Retina (tissue), 1 donor: ENCODE data around the gene RACK1.
"Not testable (repeated sequence)": the region's sequence is repeated elsewhere in the genome, so short reads cannot be mapped to it uniquely, and the experiment has no call there.

ENCODE experiments used
- DNase-seq: peaks from one replicate; pipeline ENCODE4 v3.0.0-alpha.2; 2016

The RACK1 gene

DNA sequence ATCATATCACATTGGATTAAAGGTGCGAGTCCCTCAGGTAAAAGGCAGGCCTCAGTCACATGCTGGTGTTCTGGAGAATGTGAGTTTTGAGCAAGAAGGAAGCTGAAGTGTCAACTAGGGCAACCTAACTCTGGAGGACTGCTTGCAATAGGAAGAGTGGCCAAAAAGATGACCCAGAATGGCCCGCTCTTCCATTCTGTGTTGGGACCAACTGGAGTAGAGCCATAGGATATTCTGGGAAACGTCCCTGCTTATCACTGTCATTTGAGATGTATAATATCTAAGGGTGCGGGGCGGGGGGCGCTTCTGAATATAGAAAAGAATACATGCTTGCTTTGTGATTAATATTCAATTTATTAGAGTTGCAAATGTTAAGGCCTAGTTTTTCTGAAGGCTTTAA lies 31.6 kb downstream of the RACK1 start:
- no peak for DNase-seq

DNA sequence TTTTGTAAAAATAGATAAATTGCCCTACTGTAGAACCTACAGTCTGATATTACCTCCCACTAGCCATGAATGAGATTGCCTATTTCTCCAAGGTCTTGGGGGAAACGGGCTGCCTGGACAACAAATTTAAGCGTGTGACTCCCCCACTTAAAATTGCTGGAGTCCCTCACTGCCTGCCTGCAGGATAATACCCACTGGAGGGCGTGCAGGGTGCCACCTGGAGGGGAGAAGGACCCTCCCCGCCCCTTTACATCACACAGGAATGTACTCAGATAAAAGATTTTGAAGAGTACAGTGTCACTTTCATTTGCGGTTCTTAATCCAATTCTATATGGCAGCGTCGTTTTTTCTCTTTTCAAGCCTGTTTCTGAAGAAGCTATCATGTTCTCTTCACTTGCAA lies 32.5 kb downstream of the RACK1 start:
- no peak for DNase-seq

DNA sequence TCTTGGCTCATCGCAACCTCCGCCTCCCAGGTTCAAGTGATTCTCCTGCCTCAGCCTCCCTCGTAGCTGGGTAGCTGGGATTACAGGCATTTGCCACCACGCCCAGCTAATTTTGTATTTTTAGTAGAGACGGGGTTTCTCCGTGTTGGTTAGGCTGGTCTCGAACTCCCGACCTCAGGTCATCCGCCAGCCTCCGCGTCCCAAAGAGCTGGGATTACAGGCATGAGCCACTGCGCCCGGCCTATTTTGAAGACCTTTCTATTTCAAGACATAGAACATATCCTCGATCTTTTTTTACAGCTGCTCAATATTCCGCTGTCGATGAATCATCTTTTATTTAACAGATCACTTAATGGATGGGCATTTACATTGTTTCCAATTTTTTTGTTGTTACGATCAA lies 33.0 kb downstream of the RACK1 start:
- not testable (repeated sequence) for DNase-seq

DNA sequence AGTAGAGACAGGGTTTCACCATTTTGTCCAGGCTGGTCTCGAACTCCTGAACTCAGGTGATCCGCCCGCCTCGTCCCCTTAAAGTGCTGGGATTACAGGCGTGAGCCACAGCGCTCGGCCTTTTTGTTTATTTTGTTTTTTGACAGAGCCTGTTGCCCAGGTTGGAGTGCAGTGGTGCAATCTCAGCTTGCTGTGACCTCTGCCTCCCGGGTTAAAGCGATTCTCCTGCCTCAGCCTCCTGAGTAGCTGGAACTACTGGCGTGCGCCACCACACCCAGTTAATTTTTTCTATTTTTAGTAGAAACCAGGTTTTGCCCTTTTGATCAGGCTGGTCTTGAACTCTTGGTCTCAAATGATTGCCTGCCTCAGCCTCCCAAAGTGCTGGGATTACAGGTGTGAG lies 33.6 kb downstream of the RACK1 start:
- DNase-seq = not testable (repeated sequence)

DNA sequence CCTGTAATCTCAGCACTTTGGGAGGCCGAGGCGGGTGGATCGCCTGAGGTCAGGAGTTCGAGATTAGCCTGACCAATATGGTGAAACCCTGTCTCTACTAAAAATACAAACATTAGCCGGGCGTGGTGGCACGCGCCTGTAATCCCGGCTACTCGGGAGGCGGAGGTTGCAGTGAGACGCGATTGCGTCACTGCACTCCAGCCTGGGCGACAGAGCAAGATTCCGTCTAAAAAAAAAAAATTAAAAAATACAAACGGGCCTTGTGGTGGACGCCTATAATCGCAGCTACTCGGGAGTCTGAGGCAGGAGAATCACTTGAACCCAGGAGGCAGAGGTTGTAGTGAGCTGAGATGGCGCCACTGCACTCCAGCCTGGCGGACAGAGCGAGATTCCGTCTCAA lies 34.7 kb downstream of the RACK1 start:
- not testable (repeated sequence) for DNase-seq

DNA sequence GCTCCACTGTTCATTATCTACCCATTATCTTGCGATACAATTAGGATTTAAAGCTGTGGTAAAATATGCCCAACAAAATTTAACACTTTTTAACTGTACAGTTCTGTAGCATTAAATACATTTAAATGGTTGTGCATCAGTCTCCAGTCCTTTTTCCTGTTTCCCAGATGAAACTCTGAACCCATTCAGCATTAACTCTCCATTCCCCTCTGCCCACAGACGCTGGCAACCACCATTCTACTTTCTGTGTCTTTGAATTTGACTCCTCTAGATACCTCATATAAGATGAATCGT lies 35.8 kb downstream of the RACK1 start:
- DNase-seq = no peak

DNA sequence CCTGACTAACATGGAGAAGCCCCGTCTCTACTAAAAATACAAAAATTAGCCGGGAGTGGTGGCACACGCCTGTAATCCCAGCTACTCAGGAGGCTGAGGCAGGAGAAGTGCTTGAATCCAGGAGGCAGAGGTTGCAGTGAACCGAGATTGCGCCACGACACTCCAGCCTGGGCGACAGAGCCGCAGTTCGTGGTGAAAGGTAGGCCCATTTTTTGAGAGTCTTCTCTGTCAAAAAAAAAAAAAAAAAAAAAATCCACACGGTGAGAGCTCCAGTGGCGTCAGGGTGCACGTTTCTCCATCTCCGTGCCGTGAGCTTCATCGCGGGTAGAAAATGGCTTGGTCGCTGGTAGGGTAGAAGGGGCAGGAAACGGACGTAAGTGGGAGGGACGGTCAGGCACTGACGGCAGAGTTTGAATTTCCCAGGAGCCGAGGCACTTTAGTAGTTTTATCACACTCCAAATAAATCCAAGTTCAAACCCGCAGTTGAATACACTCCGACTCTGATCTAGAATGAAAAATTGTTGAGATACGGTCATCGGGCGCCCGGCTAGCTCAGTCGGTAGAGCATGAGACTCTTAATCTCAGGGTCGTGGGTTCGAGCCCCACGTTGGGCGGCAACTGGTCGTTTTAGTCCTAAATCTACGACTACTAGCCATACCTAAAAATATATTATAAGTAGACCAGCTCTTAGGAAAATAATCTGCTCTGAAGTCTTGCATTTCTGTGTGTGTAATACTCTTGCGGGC lies 36.3 kb downstream of the RACK1 start:
- DNase-seq = peak; percentile 79

DNA sequence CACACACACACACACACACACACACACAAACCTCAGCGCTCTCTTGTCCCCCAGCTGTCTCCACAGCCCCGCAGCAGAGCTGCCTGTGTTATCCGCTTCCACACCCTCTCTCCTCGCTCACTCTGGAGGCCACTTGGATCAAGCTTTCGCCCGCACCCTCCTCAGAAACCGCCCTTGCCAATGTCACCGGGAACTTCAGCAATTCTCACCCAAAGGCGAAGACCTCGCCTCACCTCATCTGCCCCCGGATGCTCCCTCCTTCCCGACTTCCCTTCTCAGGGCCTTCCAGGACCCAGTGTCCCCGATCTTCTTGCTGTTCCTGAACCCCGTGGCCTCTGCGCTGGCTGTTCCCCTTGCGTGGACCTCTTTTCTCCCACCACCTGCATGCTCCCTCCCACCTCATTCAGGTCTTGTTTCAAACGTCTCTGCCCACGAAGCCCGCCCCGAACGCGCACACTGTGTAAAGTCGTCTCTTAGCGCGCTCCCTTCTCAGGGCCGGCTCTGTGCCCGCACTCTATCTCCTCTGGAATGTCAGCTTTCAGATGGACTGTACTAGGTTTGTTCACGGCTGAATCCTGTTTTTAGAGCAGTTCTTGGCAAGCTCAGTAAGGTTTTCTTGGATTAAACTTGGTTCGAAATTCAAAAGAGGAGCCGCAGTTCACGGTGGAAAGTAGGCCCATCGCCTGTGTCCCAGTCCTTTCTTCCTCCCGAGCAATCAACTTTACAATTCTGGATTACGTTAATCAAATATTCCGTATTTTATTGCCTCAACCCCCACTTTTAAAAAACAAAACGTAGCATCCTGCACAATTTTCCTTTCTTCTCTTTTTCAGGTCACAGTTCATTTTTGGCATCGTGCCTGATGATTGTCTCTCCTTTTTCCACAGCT lies 37.7 kb downstream of the RACK1 start:
- peak; percentile 72 for DNase-seq

DNA sequence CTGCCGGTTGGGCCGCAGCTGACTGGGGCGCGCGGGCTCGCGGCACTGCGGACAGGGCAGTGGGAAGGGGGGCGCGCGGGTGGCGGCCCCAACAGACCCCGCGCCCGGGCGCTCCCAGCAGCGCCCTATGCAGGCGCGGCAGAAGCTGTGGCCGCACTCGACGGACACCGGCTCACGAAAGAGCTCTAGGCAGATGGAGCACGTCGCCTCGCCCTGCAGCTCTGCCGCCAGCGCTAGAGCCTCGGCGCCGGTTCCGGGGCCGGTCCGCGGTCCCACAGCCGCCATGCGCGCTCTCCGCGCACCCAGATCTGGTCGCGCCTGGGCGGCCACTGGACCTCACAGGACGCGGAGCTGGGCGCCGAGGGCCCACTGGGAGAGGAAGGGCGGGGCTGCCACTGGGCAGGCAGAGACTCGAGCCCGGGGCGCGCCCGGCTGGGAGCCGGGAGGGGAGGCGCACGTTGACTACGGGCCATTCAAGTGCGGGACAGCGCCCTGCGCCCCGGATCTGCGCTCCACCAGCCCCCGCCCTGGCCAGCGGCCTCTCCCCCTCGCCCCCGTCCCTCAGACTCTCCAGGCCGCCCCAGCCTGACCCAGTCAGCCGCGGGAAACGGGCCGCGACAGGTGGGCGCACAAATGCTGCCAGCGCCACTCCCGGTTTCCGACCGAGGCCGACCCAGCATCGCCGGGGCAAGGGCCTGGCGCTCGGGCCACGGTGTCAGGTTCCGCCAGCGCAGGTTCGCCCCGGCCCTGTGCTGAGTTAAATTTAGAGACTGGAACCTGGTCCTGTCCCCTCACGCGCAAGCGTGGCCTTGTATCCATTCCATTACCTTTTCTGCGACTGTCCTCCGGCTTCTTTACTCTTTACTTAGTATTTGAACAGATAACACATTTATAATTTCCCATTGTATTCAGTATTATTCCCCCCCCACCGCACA lies 38.6 kb downstream of the RACK1 start, which contains the start of gene TRIM7:
TSS of gene TRIM7 (minus strand) at position 371 of the 935 bp plus-strand sequence. CDS start at position 285, 86 bp downstream.
- DNase-seq = peak; percentile 66

DNA sequence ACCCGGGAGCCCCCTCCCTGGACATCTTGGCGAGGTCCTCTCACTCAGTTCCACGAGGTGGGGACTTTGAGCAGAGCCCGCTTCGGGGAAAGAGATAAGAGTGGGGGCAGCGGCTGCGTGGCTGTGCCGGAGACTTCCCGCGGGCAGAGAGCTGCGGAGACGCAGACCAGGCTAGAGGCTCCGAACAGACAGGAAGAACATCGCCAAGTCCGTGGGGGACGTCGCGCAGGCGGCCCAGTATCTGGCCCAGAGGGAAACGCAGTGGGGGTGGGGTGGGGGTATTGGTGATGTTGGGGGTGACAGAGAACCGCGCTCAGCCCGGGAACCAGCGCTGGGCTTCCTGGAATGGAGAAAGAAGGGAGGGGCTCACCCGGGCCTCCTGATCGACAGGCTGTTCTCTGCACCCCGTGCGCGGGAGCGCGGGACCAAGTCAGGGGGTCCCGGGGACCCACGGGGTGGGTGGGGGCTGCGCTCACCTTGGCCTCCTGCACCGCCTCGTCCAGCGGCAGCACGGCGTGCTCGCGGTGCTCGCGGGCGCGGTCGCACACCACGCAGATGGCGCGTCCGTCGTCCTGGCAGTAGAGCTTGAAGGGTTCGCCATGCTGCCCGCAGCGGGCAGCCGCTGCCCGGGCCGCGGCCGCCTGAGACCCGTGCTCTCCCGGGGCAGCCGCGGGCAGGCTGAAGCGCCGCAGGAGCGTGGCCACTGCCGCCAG lies 39.4 kb downstream of the RACK1 start:
- peak; percentile 53 for DNase-seq

DNA sequence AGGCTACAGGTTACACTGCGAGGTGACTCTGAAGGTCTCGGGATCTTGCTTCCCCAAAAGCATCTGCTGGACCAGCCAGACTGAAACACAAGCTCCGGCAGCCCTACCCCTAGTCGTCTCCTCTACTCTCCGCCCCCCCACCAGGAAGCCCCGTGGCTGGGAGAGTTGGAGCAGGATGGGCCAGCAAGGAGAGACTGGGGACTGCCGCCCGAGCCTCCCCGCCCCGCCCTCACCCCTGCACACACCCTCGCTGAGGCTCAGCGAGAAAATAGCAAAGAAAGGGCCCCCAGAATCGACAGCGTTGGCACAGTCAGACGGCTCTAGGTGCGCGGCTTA lies 40.0 kb downstream of the RACK1 start:
- no peak for DNase-seq

DNA sequence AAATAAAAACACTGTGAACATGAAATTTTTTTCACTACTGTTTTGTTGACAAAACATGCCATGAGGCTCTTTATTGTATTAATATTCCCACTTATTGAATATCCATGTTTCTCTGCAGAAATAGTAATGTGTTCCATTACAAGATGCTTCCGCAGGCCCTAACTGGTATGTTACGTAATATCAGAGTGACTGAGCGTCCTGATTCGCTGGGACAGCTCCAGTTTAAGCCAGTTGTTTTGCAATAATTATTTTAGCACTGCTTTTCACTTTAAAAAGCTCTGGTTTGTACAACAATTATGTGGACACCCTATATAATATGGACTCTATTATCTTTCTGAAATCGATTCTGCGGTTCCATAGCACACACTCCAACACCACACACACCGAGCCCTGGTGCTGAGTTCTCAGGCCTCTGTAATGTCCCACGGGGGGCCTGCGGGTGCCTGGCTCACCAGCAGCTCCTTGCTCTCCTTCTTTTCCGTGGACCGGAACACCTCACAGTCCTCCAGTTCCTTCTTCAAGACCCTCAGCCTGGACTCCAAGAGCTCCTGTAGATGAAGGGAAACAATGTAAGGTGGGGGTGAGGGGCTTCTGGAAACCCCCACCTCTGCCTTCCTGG lies 40.5 kb downstream of the RACK1 start:
- no peak for DNase-seq

DNA sequence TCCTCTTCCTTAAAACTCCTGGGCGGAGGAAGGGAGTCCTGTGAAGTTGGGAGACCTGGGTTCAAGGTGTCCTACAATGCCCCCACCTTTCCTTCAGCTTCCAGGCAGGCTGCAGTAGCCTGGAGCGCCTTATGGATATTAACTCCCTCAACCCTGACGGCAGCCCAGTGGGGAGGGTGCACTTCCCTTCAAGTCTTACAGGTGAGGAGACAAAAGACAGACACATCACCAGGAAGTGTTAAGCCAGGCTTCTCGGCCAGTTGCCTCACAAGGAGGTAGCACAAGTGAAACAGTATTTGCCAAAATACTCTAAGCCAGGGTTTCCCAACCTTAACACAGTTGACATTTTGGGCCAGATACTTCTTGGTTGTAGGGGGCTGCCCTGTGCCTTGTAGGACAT lies 42.9 kb downstream of the RACK1 start:
- DNase-seq = no peak

DNA sequence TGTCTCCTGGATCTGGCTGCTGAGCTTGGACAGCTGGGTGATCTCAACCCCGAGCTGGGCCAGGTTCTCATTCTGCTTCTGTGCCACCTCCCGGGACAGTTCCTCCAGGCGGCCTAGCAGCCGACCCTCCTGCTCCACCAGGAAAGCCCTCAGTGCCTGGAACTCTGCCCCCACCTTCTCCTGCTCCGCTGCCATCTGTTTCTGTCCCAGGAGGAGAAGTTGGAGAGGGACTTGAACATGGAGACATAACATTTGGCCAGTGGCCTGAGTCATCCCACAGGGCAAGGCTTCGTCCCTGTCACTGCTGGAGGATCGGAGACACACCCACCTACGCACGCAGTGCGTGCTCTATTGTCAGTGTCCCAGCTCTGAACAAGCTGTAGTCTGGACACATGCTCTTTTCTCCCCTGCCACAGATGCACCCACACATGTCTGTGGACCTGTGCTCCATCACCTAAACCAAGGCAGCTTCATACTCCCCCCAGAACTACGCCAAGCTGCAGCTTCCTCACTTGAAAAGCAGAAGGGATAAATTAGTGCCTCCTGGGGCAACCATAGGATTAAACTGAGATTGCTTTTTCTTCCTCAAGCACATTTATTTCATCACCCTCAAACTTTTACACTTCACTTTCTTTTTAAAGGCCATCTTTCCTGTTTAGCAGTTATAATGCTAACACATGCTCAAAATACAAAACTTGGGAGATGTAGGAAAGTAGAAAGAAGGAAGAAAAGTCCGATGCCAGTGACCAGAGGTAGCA lies 43.6 kb downstream of the RACK1 start:
- DNase-seq = no peak

DNA sequence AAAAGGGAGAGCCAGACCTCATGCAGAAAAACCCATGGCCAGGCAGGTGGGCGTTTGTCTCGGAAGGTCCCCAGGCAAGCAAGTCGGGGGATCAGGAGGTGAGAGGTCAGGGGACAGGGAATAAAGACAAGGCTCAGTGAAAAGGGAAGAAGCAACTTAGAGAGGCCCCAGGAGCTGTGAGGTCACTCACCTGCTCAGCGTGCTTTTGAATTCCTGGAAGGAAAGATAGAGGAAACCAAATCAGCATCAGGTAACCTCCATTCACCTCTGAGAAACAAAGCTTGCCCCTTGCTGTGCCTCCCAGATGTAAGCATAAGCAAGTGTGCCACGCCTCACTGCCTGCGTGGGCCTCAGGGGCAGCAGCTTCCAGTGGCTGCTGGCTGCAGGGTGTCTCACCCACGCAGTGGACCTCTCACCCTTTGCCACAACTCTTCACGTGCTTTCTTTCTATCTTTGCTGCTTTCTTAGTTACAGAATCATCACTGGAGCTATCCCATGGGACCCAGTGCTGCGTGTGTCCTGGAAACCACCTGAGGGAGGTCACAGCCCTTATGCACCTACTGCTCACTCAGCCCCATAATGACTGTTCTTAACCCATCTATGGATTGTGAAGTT lies 44.7 kb downstream of the RACK1 start:
- no peak for DNase-seq

DNA sequence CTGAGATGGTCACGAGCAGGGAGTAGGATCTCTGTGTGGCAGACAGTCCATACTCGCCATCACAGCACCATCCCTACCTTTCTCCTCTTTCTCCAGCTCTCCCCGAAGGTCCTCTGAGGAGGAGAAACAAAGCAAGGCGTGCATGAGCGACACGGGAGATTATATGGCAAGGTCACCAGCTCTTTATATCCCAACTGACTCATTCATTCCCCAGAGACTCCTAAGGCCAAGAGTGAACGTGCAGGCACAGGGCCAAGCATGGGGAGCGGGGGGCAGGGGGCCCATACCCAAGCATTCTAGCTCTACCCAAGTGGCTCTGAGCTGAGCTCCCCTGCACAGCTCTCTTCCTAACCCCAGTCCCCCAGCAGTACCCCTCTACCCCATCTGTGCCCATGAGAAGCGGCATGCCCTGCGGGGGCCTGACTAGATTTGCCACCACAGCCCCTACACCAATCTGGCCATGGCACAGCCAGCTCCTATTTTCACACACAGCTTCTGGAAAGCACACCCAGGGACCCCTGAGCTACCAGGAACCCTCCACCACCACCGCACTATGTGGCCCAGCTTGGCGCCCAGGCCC lies 45.5 kb downstream of the RACK1 start:
- no peak for DNase-seq

DNA sequence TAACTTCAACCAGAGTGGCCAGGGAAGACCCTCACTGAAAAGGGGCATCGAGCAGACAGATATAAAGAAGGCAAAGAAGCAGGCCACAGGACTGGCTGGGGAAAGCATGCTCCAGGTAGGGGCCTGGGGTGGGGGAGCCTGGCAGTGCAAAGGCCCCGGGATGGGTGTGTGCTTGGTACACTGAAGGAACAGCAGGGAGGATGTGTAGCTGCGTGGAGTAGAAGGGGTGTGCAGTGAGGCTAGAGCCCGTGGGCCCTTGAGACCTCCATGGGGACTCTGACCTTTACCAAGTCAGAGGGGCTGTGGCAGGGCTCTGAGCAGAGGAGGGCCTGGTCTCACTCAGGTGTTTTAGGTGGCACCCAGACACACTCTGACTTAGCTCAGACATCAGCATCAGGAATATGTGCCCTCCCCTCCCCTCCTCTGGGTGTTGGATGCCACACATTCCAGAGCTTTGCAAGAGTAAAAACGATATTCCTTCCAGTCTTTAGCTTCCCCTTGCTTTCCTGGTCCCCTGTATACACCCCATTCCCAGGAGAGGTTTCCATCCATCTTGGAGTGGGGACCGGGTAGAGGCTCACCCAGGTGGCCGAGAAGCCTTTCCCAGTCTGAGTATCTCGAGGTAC lies 46.3 kb downstream of the RACK1 start:
- no peak for DNase-seq

DNA sequence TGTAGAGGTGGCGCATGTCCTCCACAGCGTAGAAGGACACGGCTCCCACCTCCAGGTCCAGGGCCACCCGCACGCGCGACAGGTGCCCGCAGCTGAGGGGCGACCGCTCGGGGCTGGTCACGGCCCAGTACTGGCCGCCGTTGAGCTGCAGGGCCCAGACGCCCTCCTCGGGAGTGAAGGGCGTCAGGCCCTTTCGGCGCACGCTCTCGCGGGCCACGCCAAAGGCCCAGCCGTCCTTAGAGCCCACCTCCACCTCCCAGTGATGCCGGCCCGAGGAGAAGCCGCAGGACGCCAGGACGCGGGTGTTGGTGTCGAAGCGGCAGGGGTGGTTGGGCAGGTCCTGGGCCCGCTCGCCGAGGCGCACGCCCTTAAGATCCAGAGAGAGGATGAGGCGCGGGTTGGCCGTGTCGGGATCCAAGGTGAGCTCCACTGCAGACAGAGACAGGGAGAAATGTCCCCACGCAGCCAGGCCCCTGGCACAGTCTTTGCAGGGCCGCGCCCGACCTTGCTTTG lies 48.4 kb downstream of the RACK1 start:
- no peak for DNase-seq

DNA sequence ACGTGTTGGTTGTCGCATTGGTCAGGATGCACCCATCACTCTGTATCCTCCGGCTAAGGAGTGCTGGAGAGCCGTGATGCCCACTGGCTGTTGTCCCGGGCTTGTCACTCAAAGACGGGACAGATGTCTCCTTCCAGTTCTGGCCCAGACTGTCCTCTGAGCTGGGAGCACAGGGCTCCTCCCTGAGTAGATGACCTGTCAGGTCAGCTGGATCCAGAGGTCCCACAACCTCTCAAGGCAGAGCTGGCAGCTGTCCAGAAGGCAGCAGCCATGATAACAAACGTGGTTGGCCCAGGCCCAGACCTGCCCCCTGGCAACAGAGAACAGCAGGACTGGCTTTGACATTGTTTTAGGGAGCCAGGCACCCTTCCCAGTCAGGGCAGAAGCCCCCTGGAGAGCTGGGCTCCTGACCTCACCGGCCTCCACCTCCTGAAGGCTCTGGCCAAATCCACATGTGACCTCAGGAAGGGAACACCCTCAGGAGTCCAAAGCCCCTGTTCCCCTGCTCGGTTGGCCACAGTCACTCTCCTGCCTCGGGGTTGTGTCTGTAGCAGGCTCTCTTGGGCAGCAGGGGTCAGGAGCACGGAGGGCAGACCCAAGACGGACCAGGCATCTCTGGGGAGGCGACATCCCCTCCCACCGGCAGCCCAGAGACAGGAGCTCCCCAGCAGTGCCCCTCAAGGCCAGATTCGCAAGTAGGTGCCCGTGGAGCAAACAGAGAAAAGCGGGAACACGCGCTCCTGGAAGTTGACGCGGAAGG lies 49.0 kb downstream of the RACK1 start:
- no peak for DNase-seq
